Keratinocyte (primary cell): ENCODE measurements around the gene A3GALT2.

Experiments used
- CTCF ChIP-seq, 3 experiments: IDR thresholded peaks in 1 of 3; conservative IDR thresholded peaks in 1 of 3; optimal IDR thresholded peaks in 1 of 3; 2 replicates in 2 of 3; 3 replicates in 1 of 3; pipeline versions ENCODE3 to v1.5.1; 2011; ENCODE audit warnings: low read length in 3 of 3, mild to moderate bottlenecking in 3 of 3, moderate library complexity in 2 of 3, control low read depth in 1 of 3, inconsistent platforms in 1 of 3; ENCODE audit not compliant: insufficient read depth in 2 of 3; ENCODE audit errors: extremely low read depth in 1 of 3
- EZH2 ChIP-seq: IDR thresholded peaks from one replicate; pipeline ENCODE4 v1.6.1; 2012; ENCODE audit warnings: inconsistent platforms, mild to moderate bottlenecking, low read length, moderate library complexity

DNA sequence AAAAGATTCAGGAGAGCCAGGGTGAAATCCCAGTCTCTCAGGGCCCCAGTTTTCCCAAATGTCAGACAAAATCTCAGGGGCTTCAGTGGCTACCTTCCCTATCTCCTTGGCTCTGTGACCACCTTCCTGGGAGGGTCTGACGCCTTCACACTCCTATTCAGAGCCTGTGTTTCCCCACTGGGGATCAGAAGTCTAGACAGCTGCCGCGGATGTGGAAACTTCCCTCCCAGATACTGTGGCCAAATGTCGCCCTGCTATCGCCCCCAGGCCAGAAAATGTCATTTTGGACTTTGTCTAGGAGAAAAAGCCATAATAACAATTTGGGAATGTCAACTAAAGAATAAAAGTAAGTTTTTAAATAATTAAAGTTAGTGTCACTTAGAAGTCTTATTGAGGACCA is 15.9 kb downstream of the A3GALT2 start:
- TF ChIP-seq CTCF (optimal IDR thresholded peaks at IDR 0.05 in 1 of 3, IDR thresholded peaks at IDR 0.05 in 1 of 3, conservative IDR thresholded peaks at IDR 0.05 in 1 of 3; ENCODE audit: extremely low read depth in 1 of 3, insufficient read depth in 2 of 3, low read length in 3 of 3) (no peak), EZH2 (no peak)
